Measurements from ENCODE around the gene LRFN4. TPM values are rescaled to one million over a fixed set of nuclear protein-coding genes. Genes with fewer than 3 reads are reported as not detected.

LRFN4 gene
- total RNA-seq, 1 donor from 2014 or later = 33.7 TPM

- Histone ChIP-seq H3K79me2 (ENCODE audit: insufficient read depth, low read length) (peaks cover 7% of the 10 kb centered on the region), H3K36me3 (ENCODE audit: insufficient read depth, low read length) (peaks cover 3% of the 10 kb centered on the region), H3K4me3 (ENCODE audit: insufficient read depth, low read depth, low read length) (no peak overlapping the region), H3K9ac (ENCODE audit: low read length) (no peak overlapping the region), H3K4me1 (ENCODE audit: insufficient read depth, low read length) (peaks cover 6% of the 10 kb centered on the region), H3K9me3 (ENCODE audit: insufficient read depth, low read depth, low read length) (no peaks in the 10 kb centered on the region), H3K27ac (ENCODE audit: low read depth, low read length) (no peak overlapping the region), H3K27me3 (ENCODE audit: insufficient read depth, low read length) (no peaks in the 10 kb centered on the region), H3K4me2 (ENCODE audit: low read length) (no peak overlapping the region), H2AFZ (ENCODE audit: low read depth, low read length) (no peak overlapping the region), H4K20me1 (ENCODE audit: insufficient read depth, low read length) (no peaks in the 10 kb centered on the region)
- H3K27ac Mint-ChIP-seq (ENCODE audit: unreplicated experiment) = peak overlapping the region; percentile 62
- no peaks in the 10 kb centered on the region for H3K4me1 Mint-ChIP-seq (ENCODE audit: low read depth, unreplicated experiment)
- no peak for DNase-seq (ENCODE audit: low read depth)
- FAIRE-seq = no peak
- no peak overlapping the region for H3K4me3 Mint-ChIP-seq (ENCODE audit: unreplicated experiment)
- H3K36me3 Mint-ChIP-seq (ENCODE audit: low read depth, unreplicated experiment) = peaks cover 3% of the 10 kb centered on the region
- peaks cover 6% of the 10 kb centered on the region for H3K27me3 Mint-ChIP-seq (ENCODE audit: low read depth, unreplicated experiment)
- no peak for TF ChIP-seq EZH2 (IDR thresholded peaks at IDR 0.05; ENCODE audit: insufficient read depth, low read length)
- H3K9me3 Mint-ChIP-seq (ENCODE audit: unreplicated experiment) = no peaks in the 10 kb centered on the region
Observed at GRCh38 chr11:66851698-66852465, 5.0 kb upstream of the LRFN4 start.

GRCh38 chr11:66852466-66853241 is 4.2 kb upstream of the LRFN4 start:
- TF ChIP-seq CTCF (IDR thresholded peaks at IDR 0.05; ENCODE audit: insufficient read depth, low read depth, low read length) (no peak), EZH2 (IDR thresholded peaks at IDR 0.05; ENCODE audit: insufficient read depth, low read length) (no peak)
- FAIRE-seq = no peak
- H3K27ac Mint-ChIP-seq (ENCODE audit: unreplicated experiment) = no peak overlapping the region

GRCh38 chr11:66853242-66854229 is 3.3 kb upstream of the LRFN4 start:
- Histone ChIP-seq H3K4me1 (ENCODE audit: insufficient read depth, low read length) (peaks cover 11% of the 10 kb centered on the region), H4K20me1 (ENCODE audit: insufficient read depth, low read length) (no peaks in the 10 kb centered on the region), H2AFZ (ENCODE audit: low read depth, low read length) (no peak overlapping the region), H3K27ac (ENCODE audit: low read depth, low read length) (no peak overlapping the region), H3K9ac (ENCODE audit: low read length) (no peak overlapping the region), H3K36me3 (ENCODE audit: insufficient read depth, low read length) (no peaks in the 10 kb centered on the region), H3K79me2 (ENCODE audit: insufficient read depth, low read length) (peaks cover 20% of the 10 kb centered on the region), H3K9me3 (ENCODE audit: insufficient read depth, low read depth, low read length) (no peaks in the 10 kb centered on the region), H3K4me3 (ENCODE audit: insufficient read depth, low read depth, low read length) (no peak overlapping the region), H3K27me3 (ENCODE audit: insufficient read depth, low read length) (no peaks in the 10 kb centered on the region), H3K4me2 (ENCODE audit: low read length) (no peak overlapping the region)
- Mint-ChIP-seq H3K4me1 (ENCODE audit: low read depth, unreplicated experiment) (no peaks in the 10 kb centered on the region), H3K9me3 (ENCODE audit: unreplicated experiment) (no peaks in the 10 kb centered on the region), H3K36me3 (ENCODE audit: low read depth, unreplicated experiment) (peaks cover 3% of the 10 kb centered on the region), H3K27me3 (ENCODE audit: low read depth, unreplicated experiment) (peaks cover 6% of the 10 kb centered on the region), H3K27ac (ENCODE audit: unreplicated experiment) (peak overlapping the region; percentile 47), H3K4me3 (ENCODE audit: unreplicated experiment) (no peak overlapping the region)
- DNase-seq (ENCODE audit: low read depth) = no peak
- FAIRE-seq = no peak
- TF ChIP-seq EZH2 (IDR thresholded peaks at IDR 0.05; ENCODE audit: insufficient read depth, low read length) (no peak), CTCF (IDR thresholded peaks at IDR 0.05; ENCODE audit: insufficient read depth, low read depth, low read length) (no peak)

More at GRCh38 chr11:66852466-66853241, 4.2 kb upstream of the LRFN4 start:
- Histone ChIP-seq H3K4me2 (ENCODE audit: low read length) (no peak overlapping the region), H3K36me3 (ENCODE audit: insufficient read depth, low read length) (no peaks in the 10 kb centered on the region), H3K79me2 (ENCODE audit: insufficient read depth, low read length) (peaks cover 11% of the 10 kb centered on the region), H3K27ac (ENCODE audit: low read depth, low read length) (no peak overlapping the region), H2AFZ (ENCODE audit: low read depth, low read length) (no peak overlapping the region), H4K20me1 (ENCODE audit: insufficient read depth, low read length) (no peaks in the 10 kb centered on the region), H3K27me3 (ENCODE audit: insufficient read depth, low read length) (no peaks in the 10 kb centered on the region), H3K4me3 (ENCODE audit: insufficient read depth, low read depth, low read length) (no peak overlapping the region), H3K4me1 (ENCODE audit: insufficient read depth, low read length) (peaks cover 10% of the 10 kb centered on the region), H3K9ac (ENCODE audit: low read length) (no peak overlapping the region), H3K9me3 (ENCODE audit: insufficient read depth, low read depth, low read length) (no peaks in the 10 kb centered on the region)
- H3K4me3 Mint-ChIP-seq (ENCODE audit: unreplicated experiment) = no peak overlapping the region
- DNase-seq (ENCODE audit: low read depth) = no peak
- no peaks in the 10 kb centered on the region for H3K9me3 Mint-ChIP-seq (ENCODE audit: unreplicated experiment)
- peaks cover 3% of the 10 kb centered on the region for H3K36me3 Mint-ChIP-seq (ENCODE audit: low read depth, unreplicated experiment)
- H3K4me1 Mint-ChIP-seq (ENCODE audit: low read depth, unreplicated experiment) = no peaks in the 10 kb centered on the region
- peaks cover 6% of the 10 kb centered on the region for H3K27me3 Mint-ChIP-seq (ENCODE audit: low read depth, unreplicated experiment)

All from astrocyte (in vitro differentiated cells and primary cell).